Measurements from ENCODE around the gene PROS1. TPM values are rescaled to one million over a fixed set of nuclear protein-coding genes. Genes with fewer than 3 reads are reported as not detected.

The PROS1 gene
- total RNA-seq, 1 experiment from 2014 or later, result 1.7 TPM

- TF ChIP-seq, protein P1, sequence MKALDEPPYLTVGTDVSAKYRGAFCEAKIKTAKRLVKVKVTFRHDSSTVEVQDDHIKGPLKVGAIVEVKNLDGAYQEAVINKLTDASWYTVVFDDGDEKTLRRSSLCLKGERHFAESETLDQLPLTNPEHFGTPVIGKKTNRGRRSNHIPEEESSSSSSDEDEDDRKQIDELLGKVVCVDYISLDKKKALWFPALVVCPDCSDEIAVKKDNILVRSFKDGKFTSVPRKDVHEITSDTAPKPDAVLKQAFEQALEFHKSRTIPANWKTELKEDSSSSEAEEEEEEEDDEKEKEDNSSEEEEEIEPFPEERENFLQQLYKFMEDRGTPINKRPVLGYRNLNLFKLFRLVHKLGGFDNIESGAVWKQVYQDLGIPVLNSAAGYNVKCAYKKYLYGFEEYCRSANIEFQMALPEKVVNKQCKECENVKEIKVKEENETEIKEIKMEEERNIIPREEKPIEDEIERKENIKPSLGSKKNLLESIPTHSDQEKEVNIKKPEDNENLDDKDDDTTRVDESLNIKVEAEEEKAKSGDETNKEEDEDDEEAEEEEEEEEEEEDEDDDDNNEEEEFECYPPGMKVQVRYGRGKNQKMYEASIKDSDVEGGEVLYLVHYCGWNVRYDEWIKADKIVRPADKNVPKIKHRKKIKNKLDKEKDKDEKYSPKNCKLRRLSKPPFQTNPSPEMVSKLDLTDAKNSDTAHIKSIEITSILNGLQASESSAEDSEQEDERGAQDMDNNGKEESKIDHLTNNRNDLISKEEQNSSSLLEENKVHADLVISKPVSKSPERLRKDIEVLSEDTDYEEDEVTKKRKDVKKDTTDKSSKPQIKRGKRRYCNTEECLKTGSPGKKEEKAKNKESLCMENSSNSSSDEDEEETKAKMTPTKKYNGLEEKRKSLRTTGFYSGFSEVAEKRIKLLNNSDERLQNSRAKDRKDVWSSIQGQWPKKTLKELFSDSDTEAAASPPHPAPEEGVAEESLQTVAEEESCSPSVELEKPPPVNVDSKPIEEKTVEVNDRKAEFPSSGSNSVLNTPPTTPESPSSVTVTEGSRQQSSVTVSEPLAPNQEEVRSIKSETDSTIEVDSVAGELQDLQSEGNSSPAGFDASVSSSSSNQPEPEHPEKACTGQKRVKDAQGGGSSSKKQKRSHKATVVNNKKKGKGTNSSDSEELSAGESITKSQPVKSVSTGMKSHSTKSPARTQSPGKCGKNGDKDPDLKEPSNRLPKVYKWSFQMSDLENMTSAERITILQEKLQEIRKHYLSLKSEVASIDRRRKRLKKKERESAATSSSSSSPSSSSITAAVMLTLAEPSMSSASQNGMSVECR (CRISPR knock-in tag; IDR thresholded peaks at IDR 0.05; ENCODE audit: borderline replicate concordance), result no peak
- TF ChIP-seq IRF2 (CRISPR knock-in tag; IDR thresholded peaks at IDR 0.05; ENCODE audit: borderline replicate concordance, low read depth) (no peak), SP1 (CRISPR knock-in tag; conservative IDR thresholded peaks at IDR 0.05) (no peak), NFE2L1 (CRISPR knock-in tag; IDR thresholded peaks at IDR 0.05) (no peak), ZNF425 (CRISPR knock-in tag; conservative IDR thresholded peaks at IDR 0.05) (no peak), ZNF281 (CRISPR knock-in tag; IDR thresholded peaks at IDR 0.05) (no peak)
- H3K4me1 Mint-ChIP-seq, result peaks cover 12% of the 10 kb centered on the region
- POLR2A ChIA-PET, result no interaction called here
Observed at GRCh38 chr3:93983408-93983807, 9.7 kb upstream of the PROS1 start.

GRCh38 chr3:93981649-93982048, 8.0 kb upstream of the PROS1 start:
- ChIA-PET POLR2A (no interaction called here), CTCF (no interaction called here)
- no peak for TF ChIP-seq JAZF1 (CRISPR knock-in tag; IDR thresholded peaks at IDR 0.05)
- TF ChIP-seq ZNF263 (CRISPR knock-in tag; IDR thresholded peaks at IDR 0.05; ENCODE audit: low read depth), result no peak
- no peak for TF ChIP-seq NR3C1 (CRISPR knock-in tag; conservative IDR thresholded peaks at IDR 0.05; ENCODE audit: low read depth)
- TF ChIP-seq ZBTB21 (CRISPR knock-in tag; IDR thresholded peaks at IDR 0.05; ENCODE audit: borderline replicate concordance), result no peak
- no peak for TF ChIP-seq MXD4 (CRISPR knock-in tag; IDR thresholded peaks at IDR 0.05; ENCODE audit: borderline replicate concordance)
- no peak for TF ChIP-seq GRHL2 (CRISPR knock-in tag; IDR thresholded peaks at IDR 0.05; ENCODE audit: insufficient replicate concordance, severe bottlenecking)
- TF ChIP-seq SP1 (CRISPR knock-in tag; conservative IDR thresholded peaks at IDR 0.05), result no peak
- no peak for TF ChIP-seq PRDM15 (CRISPR knock-in tag; IDR thresholded peaks at IDR 0.05)
- TF ChIP-seq TEAD4 (CRISPR knock-in tag; IDR thresholded peaks at IDR 0.05), result no peak
- TF ChIP-seq, protein P2, sequence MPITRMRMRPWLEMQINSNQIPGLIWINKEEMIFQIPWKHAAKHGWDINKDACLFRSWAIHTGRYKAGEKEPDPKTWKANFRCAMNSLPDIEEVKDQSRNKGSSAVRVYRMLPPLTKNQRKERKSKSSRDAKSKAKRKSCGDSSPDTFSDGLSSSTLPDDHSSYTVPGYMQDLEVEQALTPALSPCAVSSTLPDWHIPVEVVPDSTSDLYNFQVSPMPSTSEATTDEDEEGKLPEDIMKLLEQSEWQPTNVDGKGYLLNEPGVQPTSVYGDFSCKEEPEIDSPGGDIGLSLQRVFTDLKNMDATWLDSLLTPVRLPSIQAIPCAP (CRISPR knock-in tag; IDR thresholded peaks at IDR 0.05), result no peak
- DNase-seq (ENCODE audit: low spot score) (no peak), ATAC-seq (no peak)
- H3K27ac Mint-ChIP-seq, result no peak overlapping the region
- H3K9me3 Mint-ChIP-seq, result no peaks in the 10 kb centered on the region
- H3K4me1 Mint-ChIP-seq, result peaks cover 12% of the 10 kb centered on the region
- peaks cover 3% of the 10 kb centered on the region; the same call in 1 of the 2 replicates for H3K27me3 Mint-ChIP-seq (ENCODE audit: low read depth)
- H3K4me3 Mint-ChIP-seq, result peak overlapping the region; percentile 90
- no peaks in the 10 kb centered on the region for H3K36me3 Mint-ChIP-seq

More at GRCh38 chr3:93983408-93983807, 9.7 kb upstream of the PROS1 start:
- H3K36me3 Mint-ChIP-seq, result no peaks in the 10 kb centered on the region
- H3K27ac Mint-ChIP-seq, result no peak overlapping the region
- ATAC-seq (no peak), DNase-seq (ENCODE audit: low spot score) (no peak)
- CTCF ChIA-PET, result no interaction called here
- H3K9me3 Mint-ChIP-seq, result no peaks in the 10 kb centered on the region
- no peak overlapping the region for H3K4me3 Mint-ChIP-seq
- no peaks in the 10 kb centered on the region for H3K27me3 Mint-ChIP-seq (ENCODE audit: low read depth)
